ENCODE results near the gene PIGU.

Gene PIGU

GRCh38 chr20:34706912-34707784 is 30.3 kb upstream of the PIGU start:
- peaks cover 37 to 57% of the 10 kb centered on the region in 2 donors for H3K4me1 ChIP-seq (ENCODE audit: control insufficient read depth in 2 of 2, insufficient read depth in 2 of 2, low read length in 2 of 2)
- H3K27ac ChIP-seq (ENCODE audit: low read depth in 2 of 2, low read length in 2 of 2) = peak overlapping the region; percentile 99
- H3K27me3 ChIP-seq (ENCODE audit: control insufficient read depth in 2 of 2, insufficient read depth in 2 of 2, low read length in 2 of 2) = no peaks in the 10 kb centered on the region
- peaks cover 0 to 12% of the 10 kb centered on the region in 2 donors for H3K36me3 ChIP-seq (ENCODE audit: control insufficient read depth in 2 of 2, insufficient read depth in 2 of 2, low read length in 2 of 2)
- no peaks in the 10 kb centered on the region for H3K9me3 ChIP-seq (ENCODE audit: control insufficient read depth in 2 of 2, low read length in 2 of 2)
- H3K9ac ChIP-seq (ENCODE audit: low read depth in 1 of 2, low read length in 2 of 2) = peak overlapping the region; percentile 95
- peak overlapping the region in 1 of 2 donors; percentile 97 for H3K4me3 ChIP-seq (ENCODE audit: low read length in 2 of 2)

GRCh38 chr20:34706302-34706875 is 29.5 kb upstream of the PIGU start:
- no peaks in the 10 kb centered on the region for H3K9me3 ChIP-seq (ENCODE audit: control insufficient read depth in 2 of 2, low read length in 2 of 2)
- peaks cover 0 to 7% of the 10 kb centered on the region in 2 donors for H3K36me3 ChIP-seq (ENCODE audit: control insufficient read depth in 2 of 2, insufficient read depth in 2 of 2, low read length in 2 of 2)
- peak overlapping the region; percentile 95 for H3K9ac ChIP-seq (ENCODE audit: low read depth in 1 of 2, low read length in 2 of 2)
- H3K4me3 ChIP-seq (ENCODE audit: low read length in 2 of 2) = peak overlapping the region; percentile 39 to 97
- peaks cover 37 to 57% of the 10 kb centered on the region in 2 donors for H3K4me1 ChIP-seq (ENCODE audit: control insufficient read depth in 2 of 2, insufficient read depth in 2 of 2, low read length in 2 of 2)
- peak overlapping the region; percentile 99 for H3K27ac ChIP-seq (ENCODE audit: low read depth in 2 of 2, low read length in 2 of 2)
- H3K27me3 ChIP-seq (ENCODE audit: control insufficient read depth in 2 of 2, insufficient read depth in 2 of 2, low read length in 2 of 2) = no peaks in the 10 kb centered on the region

- Histone ChIP-seq H3K27me3 (ENCODE audit: control insufficient read depth in 2 of 2, insufficient read depth in 2 of 2, low read length in 2 of 2) (no peaks in the 10 kb centered on the region), H3K36me3 (ENCODE audit: control insufficient read depth in 2 of 2, insufficient read depth in 2 of 2, low read length in 2 of 2) (peaks cover 0 to 2% of the 10 kb centered on the region in 2 donors), H3K27ac (ENCODE audit: low read depth in 2 of 2, low read length in 2 of 2) (peak overlapping the region; percentile 99), H3K4me3 (ENCODE audit: low read length in 2 of 2) (peak overlapping the region; percentile 79 to 97), H3K9ac (ENCODE audit: low read depth in 1 of 2, low read length in 2 of 2) (peak overlapping the region; percentile 95), H3K9me3 (ENCODE audit: control insufficient read depth in 2 of 2, low read length in 2 of 2) (no peaks in the 10 kb centered on the region), H3K4me1 (ENCODE audit: control insufficient read depth in 2 of 2, insufficient read depth in 2 of 2, low read length in 2 of 2) (peaks cover 35 to 57% of the 10 kb centered on the region in 2 donors)
These were observed 28.8 kb upstream of the PIGU start for GRCh38 chr20:34705397-34706301.

- Histone ChIP-seq H3K4me1 (ENCODE audit: control insufficient read depth in 2 of 2, insufficient read depth in 2 of 2, low read length in 2 of 2) (peaks cover 28 to 52% of the 10 kb centered on the region in 2 donors), H3K9me3 (ENCODE audit: control insufficient read depth in 2 of 2, low read length in 2 of 2) (no peaks in the 10 kb centered on the region), H3K27ac (ENCODE audit: low read depth in 2 of 2, low read length in 2 of 2) (peak overlapping the region; percentile 99), H3K9ac (ENCODE audit: low read depth in 1 of 2, low read length in 2 of 2) (peak overlapping the region; percentile 95), H3K36me3 (ENCODE audit: control insufficient read depth in 2 of 2, insufficient read depth in 2 of 2, low read length in 2 of 2) (no peaks in the 10 kb centered on the region), H3K27me3 (ENCODE audit: control insufficient read depth in 2 of 2, insufficient read depth in 2 of 2, low read length in 2 of 2) (no peaks in the 10 kb centered on the region), H3K4me3 (ENCODE audit: low read length in 2 of 2) (peak overlapping the region; percentile 79 to 97)
These were observed 28.1 kb upstream of the PIGU start for GRCh38 chr20:34705008-34705396.

- H3K9me3 ChIP-seq (ENCODE audit: control insufficient read depth in 2 of 2, low read length in 2 of 2) = no peaks in the 10 kb centered on the region
These were observed 27.5 kb upstream of the PIGU start, which contains the start of gene TP53INP2 for GRCh38 chr20:34704177-34705007. TSS of gene TP53INP2 (plus strand) at chr20:34704344. CDS start at chr20:34708740, 4,396 bp downstream.

GRCh38 chr20:34703424-34704176 is 26.7 kb upstream of the PIGU start:
- Histone ChIP-seq H3K27ac (ENCODE audit: low read depth in 2 of 2, low read length in 2 of 2) (peak overlapping the region; percentile 99), H3K36me3 (ENCODE audit: control insufficient read depth in 2 of 2, insufficient read depth in 2 of 2, low read length in 2 of 2) (no peaks in the 10 kb centered on the region), H3K27me3 (ENCODE audit: control insufficient read depth in 2 of 2, insufficient read depth in 2 of 2, low read length in 2 of 2) (no peaks in the 10 kb centered on the region), H3K9me3 (ENCODE audit: control insufficient read depth in 2 of 2, low read length in 2 of 2) (no peaks in the 10 kb centered on the region), H3K4me3 (ENCODE audit: low read length in 2 of 2) (peak overlapping the region; percentile 88 to 97), H3K4me1 (ENCODE audit: control insufficient read depth in 2 of 2, insufficient read depth in 2 of 2, low read length in 2 of 2) (peaks cover 27 to 45% of the 10 kb centered on the region in 2 donors), H3K9ac (ENCODE audit: low read depth in 1 of 2, low read length in 2 of 2) (peak overlapping the region; percentile 89 to 95)

More at GRCh38 chr20:34704177-34705007, 27.5 kb upstream of the PIGU start, which contains the start of gene TP53INP2:
- H3K9ac ChIP-seq (ENCODE audit: low read depth in 1 of 2, low read length in 2 of 2) = peak within 1 kb of the TSS; percentile 95
- peaks cover 28 to 52% of the 10 kb centered on the region in 2 donors for H3K4me1 ChIP-seq (ENCODE audit: control insufficient read depth in 2 of 2, insufficient read depth in 2 of 2, low read length in 2 of 2)
- H3K27ac ChIP-seq (ENCODE audit: low read depth in 2 of 2, low read length in 2 of 2) = peak within 1 kb of the TSS; percentile 99
- H3K36me3 ChIP-seq (ENCODE audit: control insufficient read depth in 2 of 2, insufficient read depth in 2 of 2, low read length in 2 of 2) = no peaks in the 10 kb centered on the region
- H3K27me3 ChIP-seq (ENCODE audit: control insufficient read depth in 2 of 2, insufficient read depth in 2 of 2, low read length in 2 of 2) = no peaks in the 10 kb centered on the region
- peak within 1 kb of the TSS; percentile 88 to 97 for H3K4me3 ChIP-seq (ENCODE audit: low read length in 2 of 2)

- Histone ChIP-seq H3K4me3 (ENCODE audit: low read length in 2 of 2) (peak overlapping the region; percentile 88 to 97), H3K27ac (ENCODE audit: low read depth in 2 of 2, low read length in 2 of 2) (peak overlapping the region; percentile 99), H3K4me1 (ENCODE audit: control insufficient read depth in 2 of 2, insufficient read depth in 2 of 2, low read length in 2 of 2) (peaks cover 27 to 42% of the 10 kb centered on the region in 2 donors), H3K9ac (ENCODE audit: low read depth in 1 of 2, low read length in 2 of 2) (peak overlapping the region in 1 of 2 donors; percentile 95), H3K9me3 (ENCODE audit: control insufficient read depth in 2 of 2, low read length in 2 of 2) (no peaks in the 10 kb centered on the region), H3K36me3 (ENCODE audit: control insufficient read depth in 2 of 2, insufficient read depth in 2 of 2, low read length in 2 of 2) (no peaks in the 10 kb centered on the region), H3K27me3 (ENCODE audit: control insufficient read depth in 2 of 2, insufficient read depth in 2 of 2, low read length in 2 of 2) (no peaks in the 10 kb centered on the region)
These were observed 26.1 kb upstream of the PIGU start for GRCh38 chr20:34703061-34703423.

- Histone ChIP-seq H3K9ac (ENCODE audit: low read depth in 1 of 2, low read length in 2 of 2) (no peak overlapping the region), H3K9me3 (ENCODE audit: control insufficient read depth in 2 of 2, low read length in 2 of 2) (no peaks in the 10 kb centered on the region), H3K27ac (ENCODE audit: low read depth in 2 of 2, low read length in 2 of 2) (no peak overlapping the region), H3K4me1 (ENCODE audit: control insufficient read depth in 2 of 2, insufficient read depth in 2 of 2, low read length in 2 of 2) (peaks cover 20 to 29% of the 10 kb centered on the region in 2 donors), H3K36me3 (ENCODE audit: control insufficient read depth in 2 of 2, insufficient read depth in 2 of 2, low read length in 2 of 2) (no peaks in the 10 kb centered on the region), H3K27me3 (ENCODE audit: control insufficient read depth in 2 of 2, insufficient read depth in 2 of 2, low read length in 2 of 2) (no peaks in the 10 kb centered on the region), H3K4me3 (ENCODE audit: low read length in 2 of 2) (no peak overlapping the region)
These were observed 24.7 kb upstream of the PIGU start for GRCh38 chr20:34701405-34702085.

Data from mucosa of rectum (tissue), 2 donors.